Stimulated activated CD8-positive, alpha-beta memory T cell treated with anti-CD3 and anti-CD28 coated beads, Interleukin-12 subunit alpha, Interleukin-12 subunit beta, amount 100 ng/mL, for 24 hours (primary cell): ENCODE measurements around the gene EID3.

Source experiments
- DNase-seq: peaks from one replicate; pipeline ENCODE4 v3.0.0-alpha.2; 2020; ENCODE audit errors: extremely low read depth

Gene EID3

GRCh38 chr12:104339663-104340062 lies 36.1 kb downstream of the EID3 start:
- DNase-seq = no peak

- DNase-seq = no peak
Measured at GRCh38 chr12:104340177-104340576, 36.6 kb downstream of the EID3 start.

GRCh38 chr12:104340925-104341611 lies 37.5 kb downstream of the EID3 start:
- DNase-seq = no peak

- no peak for DNase-seq
Measured at GRCh38 chr12:104342147-104342546, 38.6 kb downstream of the EID3 start.

- DNase-seq = no peak
Measured at GRCh38 chr12:104342635-104343249, 39.2 kb downstream of the EID3 start.

- DNase-seq = no peak
Measured at GRCh38 chr12:104344682-104345081, 41.1 kb downstream of the EID3 start.

- no peak for DNase-seq
Measured at GRCh38 chr12:104345234-104346066, 41.9 kb downstream of the EID3 start.

- DNase-seq = no peak
Measured at GRCh38 chr12:104347374-104348075, 44.0 kb downstream of the EID3 start.

- no peak for DNase-seq
Measured at GRCh38 chr12:104348283-104348993, 44.9 kb downstream of the EID3 start.

- DNase-seq = no peak
Measured at GRCh38 chr12:104348994-104349494, 45.5 kb downstream of the EID3 start.

GRCh38 chr12:104350211-104351056 lies 46.9 kb downstream of the EID3 start:
- no peak for DNase-seq

- DNase-seq = no peak
Measured at GRCh38 chr12:104351057-104351983, 47.8 kb downstream of the EID3 start.

- DNase-seq = no peak
Measured at GRCh38 chr12:104352106-104352713, 48.7 kb downstream of the EID3 start.

- DNase-seq = no peak
Measured at GRCh38 chr12:104353012-104353981, 49.8 kb downstream of the EID3 start.

- no peak for DNase-seq
Measured at GRCh38 chr12:104354167-104354867, 50.8 kb downstream of the EID3 start.
